Measurements from ENCODE around the gene IKZF4.

GRCh38 chr12:55997535-55997859 is 23.3 kb upstream of the IKZF4 start:
- TF ChIP-seq CTCF (IDR thresholded peaks at IDR 0.05; ENCODE audit: insufficient read depth, low read depth, low read length) (no peak), EZH2 (IDR thresholded peaks at IDR 0.05; ENCODE audit: insufficient read depth, low read length) (no peak)

All from astrocyte (in vitro differentiated cells and primary cell).